ENCODE results near the gene CACNA1B.

The CACNA1B gene

DNA sequence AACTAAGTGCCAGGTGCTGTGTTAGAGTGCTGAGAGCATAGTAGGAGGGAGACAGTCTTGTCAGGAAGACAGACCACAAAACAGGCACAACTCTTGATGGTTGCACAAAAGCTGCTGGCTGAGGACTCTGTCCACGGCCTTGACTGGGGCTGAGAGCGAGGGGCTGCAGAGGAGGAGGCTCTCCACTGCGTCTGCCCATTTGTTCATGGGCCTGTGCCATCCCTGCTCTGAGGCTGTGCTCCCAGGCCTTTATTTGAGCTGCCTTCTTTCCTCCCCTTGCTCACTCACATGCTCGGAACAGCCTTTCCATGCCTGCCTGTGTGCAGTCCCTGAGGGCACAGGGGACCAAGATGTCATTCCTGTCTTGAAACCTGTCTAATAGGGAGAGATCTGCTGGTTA is 147.8 kb downstream of the CACNA1B start:
- DNase-seq (no peak), ATAC-seq (ENCODE audit: insufficient read depth, low read depth) (no peak)
- H3K27ac ChIP-seq (ENCODE audit: low read length): no peak overlapping the region
- H3K4me1 ChIP-seq (ENCODE audit: insufficient read depth, low read length): no peaks in the 10 kb centered on the region
- no peak overlapping the region for H3K4me2 ChIP-seq (ENCODE audit: insufficient read depth, low read length)
- H2AFZ ChIP-seq (ENCODE audit: low read depth, low read length): no peak overlapping the region
- H3K79me2 ChIP-seq (ENCODE audit: insufficient read depth, low read length): no peaks in the 10 kb centered on the region
- H4K20me1 ChIP-seq (ENCODE audit: insufficient read depth, low read length): no peaks in the 10 kb centered on the region
- no peaks in the 10 kb centered on the region for H3K9me3 ChIP-seq (ENCODE audit: insufficient read depth, low read length, severe bottlenecking)
- TF ChIP-seq, protein P1, sequence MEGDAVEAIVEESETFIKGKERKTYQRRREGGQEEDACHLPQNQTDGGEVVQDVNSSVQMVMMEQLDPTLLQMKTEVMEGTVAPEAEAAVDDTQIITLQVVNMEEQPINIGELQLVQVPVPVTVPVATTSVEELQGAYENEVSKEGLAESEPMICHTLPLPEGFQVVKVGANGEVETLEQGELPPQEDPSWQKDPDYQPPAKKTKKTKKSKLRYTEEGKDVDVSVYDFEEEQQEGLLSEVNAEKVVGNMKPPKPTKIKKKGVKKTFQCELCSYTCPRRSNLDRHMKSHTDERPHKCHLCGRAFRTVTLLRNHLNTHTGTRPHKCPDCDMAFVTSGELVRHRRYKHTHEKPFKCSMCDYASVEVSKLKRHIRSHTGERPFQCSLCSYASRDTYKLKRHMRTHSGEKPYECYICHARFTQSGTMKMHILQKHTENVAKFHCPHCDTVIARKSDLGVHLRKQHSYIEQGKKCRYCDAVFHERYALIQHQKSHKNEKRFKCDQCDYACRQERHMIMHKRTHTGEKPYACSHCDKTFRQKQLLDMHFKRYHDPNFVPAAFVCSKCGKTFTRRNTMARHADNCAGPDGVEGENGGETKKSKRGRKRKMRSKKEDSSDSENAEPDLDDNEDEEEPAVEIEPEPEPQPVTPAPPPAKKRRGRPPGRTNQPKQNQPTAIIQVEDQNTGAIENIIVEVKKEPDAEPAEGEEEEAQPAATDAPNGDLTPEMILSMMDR (IDR thresholded peaks at IDR 0.05; ENCODE audit: borderline replicate concordance, extremely low read depth, low read length, poor library complexity, severe bottlenecking): no peak
- TF ChIP-seq EZH2 (IDR thresholded peaks at IDR 0.05; ENCODE audit: borderline replicate concordance, low read depth, low read length, severe bottlenecking): no peak
- H3K27me3 ChIP-seq (ENCODE audit: insufficient read depth, low read length, poor library complexity): no peaks in the 10 kb centered on the region
- H3K4me3 ChIP-seq (ENCODE audit: low read depth in 1 of 2, low read length in 2 of 2): no peak overlapping the region
- no peak overlapping the region for H3K9ac ChIP-seq (ENCODE audit: low read depth, low read length)
- no peaks in the 10 kb centered on the region for H3K36me3 ChIP-seq (ENCODE audit: insufficient read depth, low read length)

DNA sequence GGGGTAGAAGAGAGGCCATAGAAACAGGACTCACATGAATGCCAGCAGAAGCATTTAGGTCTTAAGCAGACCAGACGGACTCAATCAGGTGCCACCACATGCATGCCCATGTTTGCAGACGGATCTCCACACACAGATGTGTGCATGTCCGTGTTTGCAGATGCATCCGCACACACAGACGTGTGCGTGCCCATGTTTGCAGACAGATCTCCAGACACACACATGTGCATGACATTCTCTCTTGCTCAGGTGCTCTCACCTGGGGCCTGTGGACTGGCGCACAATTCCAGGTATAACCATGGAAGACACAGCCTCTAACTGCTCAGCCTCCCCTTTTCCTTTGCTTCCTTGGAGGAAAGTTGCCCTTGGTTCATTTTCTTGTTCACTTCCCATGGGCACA is 148.3 kb downstream of the CACNA1B start:
- H3K4me3 ChIP-seq (ENCODE audit: low read depth in 1 of 2, low read length in 2 of 2): no peak overlapping the region
- H3K9me3 ChIP-seq (ENCODE audit: insufficient read depth, low read length, severe bottlenecking): no peaks in the 10 kb centered on the region
- H3K4me2 ChIP-seq (ENCODE audit: insufficient read depth, low read length): no peak overlapping the region
- H3K4me1 ChIP-seq (ENCODE audit: insufficient read depth, low read length): no peaks in the 10 kb centered on the region
- DNase-seq (no peak), ATAC-seq (ENCODE audit: insufficient read depth, low read depth) (no peak)
- peaks cover under 1% of the 10 kb centered on the region for H3K27me3 ChIP-seq (ENCODE audit: insufficient read depth, low read length, poor library complexity)
- TF ChIP-seq, protein P1 (IDR thresholded peaks at IDR 0.05; ENCODE audit: borderline replicate concordance, extremely low read depth, low read length, poor library complexity, severe bottlenecking): no peak
- no peak for TF ChIP-seq EZH2 (IDR thresholded peaks at IDR 0.05; ENCODE audit: borderline replicate concordance, low read depth, low read length, severe bottlenecking)
- no peaks in the 10 kb centered on the region for H3K36me3 ChIP-seq (ENCODE audit: insufficient read depth, low read length)
- no peak overlapping the region for H3K9ac ChIP-seq (ENCODE audit: low read depth, low read length)
- no peak overlapping the region for H3K27ac ChIP-seq (ENCODE audit: low read length)
- H3K79me2 ChIP-seq (ENCODE audit: insufficient read depth, low read length): no peaks in the 10 kb centered on the region
- H2AFZ ChIP-seq (ENCODE audit: low read depth, low read length): no peak overlapping the region
- no peaks in the 10 kb centered on the region for H4K20me1 ChIP-seq (ENCODE audit: insufficient read depth, low read length)

DNA sequence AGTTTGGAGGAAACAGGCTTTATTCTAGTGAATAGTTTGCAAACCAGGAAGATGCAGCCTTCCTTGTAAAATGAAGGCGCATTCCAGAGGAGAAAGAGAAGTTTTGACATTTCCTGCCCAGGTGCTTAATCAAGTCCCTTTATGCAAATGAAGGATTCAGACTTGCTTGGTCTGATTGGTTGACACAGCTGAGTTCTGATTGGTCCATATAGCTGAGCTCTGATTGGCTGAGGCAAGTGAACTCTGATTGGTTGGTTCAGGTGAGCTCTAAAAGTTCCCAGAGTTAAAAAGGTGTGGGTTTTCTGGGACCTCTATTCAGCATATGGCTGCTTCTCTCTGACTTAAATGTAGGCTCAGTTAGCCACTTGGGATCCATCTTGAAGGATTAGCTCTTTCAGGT is 151.0 kb downstream of the CACNA1B start:
- H3K36me3 ChIP-seq (ENCODE audit: insufficient read depth, low read length): no peaks in the 10 kb centered on the region
- DNase-seq: no peak
- H3K27me3 ChIP-seq (ENCODE audit: insufficient read depth, low read length, poor library complexity): peaks cover 6% of the 10 kb centered on the region
- H3K79me2 ChIP-seq (ENCODE audit: insufficient read depth, low read length): no peaks in the 10 kb centered on the region
- no peak overlapping the region for H3K9ac ChIP-seq (ENCODE audit: low read depth, low read length)
- no peak overlapping the region for H3K4me2 ChIP-seq (ENCODE audit: insufficient read depth, low read length)
- no peaks in the 10 kb centered on the region for H4K20me1 ChIP-seq (ENCODE audit: insufficient read depth, low read length)
- no peak for TF ChIP-seq EZH2 (IDR thresholded peaks at IDR 0.05; ENCODE audit: borderline replicate concordance, low read depth, low read length, severe bottlenecking)
- TF ChIP-seq, protein P1 (IDR thresholded peaks at IDR 0.05; ENCODE audit: borderline replicate concordance, extremely low read depth, low read length, poor library complexity, severe bottlenecking): no peak
- no peak overlapping the region for H2AFZ ChIP-seq (ENCODE audit: low read depth, low read length)
- H3K4me3 ChIP-seq (ENCODE audit: low read depth in 1 of 2, low read length in 2 of 2): no peak overlapping the region
- no peak for ATAC-seq (ENCODE audit: insufficient read depth, low read depth)
- no peak overlapping the region for H3K27ac ChIP-seq (ENCODE audit: low read length)
- no peaks in the 10 kb centered on the region for H3K9me3 ChIP-seq (ENCODE audit: insufficient read depth, low read length, severe bottlenecking)
- H3K4me1 ChIP-seq (ENCODE audit: insufficient read depth, low read length): no peaks in the 10 kb centered on the region

DNA sequence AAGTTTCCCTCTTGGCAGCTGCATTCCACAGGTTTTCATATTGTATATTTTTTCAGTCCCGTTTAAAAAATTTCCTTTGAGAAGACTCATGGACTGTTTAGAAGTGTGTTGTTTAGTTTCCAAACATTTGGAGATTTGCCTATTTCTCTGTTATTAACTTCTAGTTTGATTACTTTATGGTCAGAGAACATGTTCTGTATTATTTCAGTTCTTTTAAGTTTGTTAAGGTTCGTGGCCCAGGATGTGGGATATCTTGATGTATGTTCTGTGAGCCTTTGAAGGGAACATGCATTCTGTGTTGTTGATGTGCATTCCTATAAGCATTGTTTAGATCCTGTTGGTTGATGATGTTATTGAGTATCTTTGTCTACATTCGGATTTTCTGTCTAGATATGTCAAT is 153.6 kb downstream of the CACNA1B start:
- H3K4me2 ChIP-seq (ENCODE audit: insufficient read depth, low read length): no peak overlapping the region
- H3K27ac ChIP-seq (ENCODE audit: low read length): no peak overlapping the region
- no peak overlapping the region for H2AFZ ChIP-seq (ENCODE audit: low read depth, low read length)
- peaks cover 6% of the 10 kb centered on the region for H3K27me3 ChIP-seq (ENCODE audit: insufficient read depth, low read length, poor library complexity)
- no peak overlapping the region for H3K9ac ChIP-seq (ENCODE audit: low read depth, low read length)
- no peaks in the 10 kb centered on the region for H4K20me1 ChIP-seq (ENCODE audit: insufficient read depth, low read length)
- no peaks in the 10 kb centered on the region for H3K36me3 ChIP-seq (ENCODE audit: insufficient read depth, low read length)
- TF ChIP-seq, protein P1 (IDR thresholded peaks at IDR 0.05; ENCODE audit: borderline replicate concordance, extremely low read depth, low read length, poor library complexity, severe bottlenecking): no peak
- TF ChIP-seq EZH2 (IDR thresholded peaks at IDR 0.05; ENCODE audit: borderline replicate concordance, low read depth, low read length, severe bottlenecking): no peak
- no peaks in the 10 kb centered on the region for H3K79me2 ChIP-seq (ENCODE audit: insufficient read depth, low read length)
- H3K9me3 ChIP-seq (ENCODE audit: insufficient read depth, low read length, severe bottlenecking): no peaks in the 10 kb centered on the region
- ATAC-seq (ENCODE audit: insufficient read depth, low read depth) (no peak), DNase-seq (no peak)
- no peak overlapping the region for H3K4me3 ChIP-seq (ENCODE audit: low read depth in 1 of 2, low read length in 2 of 2)
- H3K4me1 ChIP-seq (ENCODE audit: insufficient read depth, low read length): no peaks in the 10 kb centered on the region
